ENCODE data around the gene TAL1. TPM values are rescaled to one million over a fixed set of nuclear protein-coding genes. Genes with fewer than 3 reads are reported as not detected.

Gene TAL1
- total and polyA plus RNA-seq, 2 donors (not counting 3 experiments of a cell fraction or from before 2014, with no cell fraction given) = 36.7 to 52.4 TPM

- dilution Hi-C loops (cut with MboI; ENCODE audit: extremely low pct_ligation_motif_present, low sequenced_read_pairs) = no loop called here
These were observed 3.8 kb upstream of the TAL1 start for GRCh38 chr1:47235806-47236205.

More at GRCh38 chr1:47235806-47236205, 3.8 kb upstream of the TAL1 start:
- Histone ChIP-seq H4K20me1 (replicated peaks; ENCODE audit: control insufficient read depth, extremely low read depth, insufficient read depth, low read length) (no peaks in the 10 kb centered on the region), H3K79me2 (ENCODE audit: control insufficient read depth, insufficient read depth, low read length) (peaks cover 8% of the 10 kb centered on the region), H3K9ac (replicated peaks; ENCODE audit: extremely low read depth, insufficient read depth, low read length) (peak overlapping the region; percentile 45), H3K4me1 (ENCODE audit: control insufficient read depth, extremely low read depth, insufficient read depth, low read length) (peaks cover 32% of the 10 kb centered on the region), H3K9me1 (replicated peaks; ENCODE audit: control insufficient read depth, extremely low read depth, insufficient read depth, low read length) (no peaks in the 10 kb centered on the region), H3K27me3 (ENCODE audit: control insufficient read depth in 2 of 2, insufficient read depth in 2 of 2, low read length in 2 of 2) (no peaks in the 10 kb centered on the region), H3K27ac (ENCODE audit: insufficient read depth, low read depth, low read length) (peak overlapping the region; percentile 70), H3K4me2 (ENCODE audit: insufficient read depth, low read length) (peak overlapping the region; percentile 53), H3K9me3 (replicated peaks; ENCODE audit: control insufficient read depth, insufficient read depth, low read length) (no peaks in the 10 kb centered on the region), H3K36me3 (ENCODE audit: control insufficient read depth in 2 of 2, extremely low read depth in 1 of 2, insufficient read depth in 2 of 2, low read length in 2 of 2) (no peaks in the 10 kb centered on the region), H3K4me3 (replicated peaks in 1 of 3; ENCODE audit: insufficient read depth in 1 of 3, low read depth in 1 of 3, low read length in 3 of 3) (no peak overlapping the region), H2AFZ (ENCODE audit: low read depth, low read length) (peak overlapping the region; percentile 90)
- TF ChIP-seq MAX (IDR thresholded peaks at IDR 0.05; ENCODE audit: insufficient read depth, insufficient read length) = no peak
- no peak for TF ChIP-seq MYC (IDR thresholded peaks at IDR 0.05; ENCODE audit: low read depth, low read length)
- no peak for TF ChIP-seq CTCF (IDR thresholded peaks at IDR 0.05; ENCODE audit: extremely low read depth in 1 of 2, insufficient read depth in 1 of 2, low read depth in 1 of 2, low read length in 2 of 2)
- FAIRE-seq = no peak
- intact Hi-C loops (cut with micrococcal nuclease) = loop anchor here (1.0 kb wide), 1 partner anchor 7 kb away; no protein-coding TSS in a partner anchor
- POLR2A ChIA-PET = no interaction called here
- no TSS peak for BruUV-seq (replicated peaks)
- CTCF ChIA-PET = interaction anchor here (1.0 to 2.6 kb wide), 8 partner anchors 9 to 57 kb away, joined by 3 to 17 read pairs (median 4); no protein-coding TSS in a partner anchor
- DNase-seq (ENCODE audit: low read depth, low spot score) = peak; percentile 47
